ENCODE results near the gene PTMA.

- TF ChIP-seq CTCF (IDR thresholded peaks at IDR 0.05; ENCODE audit: low read depth, low read length) (no peak), EZH2phosphoT487 (IDR thresholded peaks at IDR 0.05; ENCODE audit: low read depth) (no peak)
These were observed 32.1 kb upstream of the PTMA start for GRCh38 chr2:231676243-231676642.

Measured in OCI-LY3 (cell line).